ENCODE data around the gene PXMP4.

- TF ChIP-seq POLR2A (IDR thresholded peaks at IDR 0.05) (no peak), CTCF (IDR thresholded peaks at IDR 0.05) (no peak)
Observed at GRCh38 chr20:33730946-33731692, 11.0 kb upstream of the PXMP4 start.
